Brain microvascular endothelial cell (primary cell): ENCODE results near the gene TMEM147.

Experiments
- DNase-seq: peaks from one replicate; pipeline ENCODE4 v3.0.0-alpha.2; 2020
- H3K27ac ChIP-seq: fragments of 250-450 bp; sonication (Bioruptor Pico); 2 replicates; pipeline ENCODE4 v1.5.1; 2020; ENCODE audit warnings: mild to moderate bottlenecking, moderate library complexity
- H3K27me3 ChIP-seq: fragments of 250-450 bp; sonication (Bioruptor Pico); replicated peaks from 2 replicates; pipeline ENCODE4 v1.5.1; 2020; ENCODE audit warnings: mild to moderate bottlenecking
- H3K36me3 ChIP-seq: fragments of 250-450 bp; sonication (Bioruptor Pico); replicated peaks from 2 replicates; pipeline ENCODE4 v1.5.1; 2020; ENCODE audit warnings: mild to moderate bottlenecking
- H3K4me3 ChIP-seq: 2 replicates; pipeline ENCODE4 v1.5.1; 2011; ENCODE audit warnings: low read depth, mild to moderate bottlenecking, control low read depth, low read length, moderate library complexity
- in situ Hi-C: cut with HindIII; loops from 2 replicates; pipeline ENCODE4 v1.10.0; 2017; ENCODE audit warnings: low sequenced_read_pairs, low pct_ligation_motif_present
- TF ChIP-seq, protein P1 (sequence below): IDR thresholded peaks from 2 replicates; pipeline ENCODE4 v1.5.1; 2011; ENCODE audit warnings: low read depth, mild to moderate bottlenecking, moderate library complexity, low read length, control low read depth, inconsistent platforms; ENCODE audit errors: missing control alignments

Gene TMEM147

DNA sequence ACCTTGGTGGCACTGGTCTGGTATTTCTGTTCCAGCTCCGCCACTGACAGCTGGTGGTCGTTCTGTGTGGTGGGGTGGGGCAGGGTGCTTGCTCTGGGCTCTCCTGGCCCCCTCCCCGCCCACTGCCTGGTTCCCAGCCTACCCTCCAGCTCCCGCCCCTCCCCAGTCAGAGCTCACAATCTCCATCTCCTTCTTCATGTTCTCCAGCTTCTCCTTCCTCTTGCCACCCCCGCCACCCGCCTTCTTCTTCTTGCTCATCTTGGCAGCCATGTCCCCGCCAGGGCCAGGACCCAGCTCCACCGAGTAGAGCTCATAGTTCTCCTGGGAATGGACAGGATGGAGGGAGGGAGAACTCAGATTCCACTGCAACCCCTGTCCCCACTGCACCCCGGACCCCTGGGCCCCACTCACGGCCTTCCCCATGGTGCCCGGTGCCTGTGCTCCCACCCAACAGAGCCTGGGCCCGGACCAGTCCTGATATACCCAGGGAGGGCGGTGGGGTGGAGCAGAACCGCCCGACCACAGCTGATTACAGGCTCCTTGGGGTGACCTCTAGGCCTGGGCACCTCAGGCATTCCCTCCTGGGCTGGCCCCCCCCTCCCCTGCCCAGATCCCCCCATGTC lies 17.9 kb downstream of the TMEM147 start, which contains the start of gene ATP4A:
TSS of gene ATP4A (minus strand) at position 452 of the 623 bp plus-strand sequence. CDS start at position 423, 29 bp downstream.
- no peak within 1 kb of the TSS for H3K27ac ChIP-seq
- H3K4me3 ChIP-seq = no peak within 1 kb of the TSS
- no peak for DNase-seq
- in situ Hi-C loops = no loop called here
- peaks cover 2% of the 10 kb centered on the region for H3K27me3 ChIP-seq
- no peaks in the 10 kb centered on the region for H3K36me3 ChIP-seq
- TF ChIP-seq, protein P1, sequence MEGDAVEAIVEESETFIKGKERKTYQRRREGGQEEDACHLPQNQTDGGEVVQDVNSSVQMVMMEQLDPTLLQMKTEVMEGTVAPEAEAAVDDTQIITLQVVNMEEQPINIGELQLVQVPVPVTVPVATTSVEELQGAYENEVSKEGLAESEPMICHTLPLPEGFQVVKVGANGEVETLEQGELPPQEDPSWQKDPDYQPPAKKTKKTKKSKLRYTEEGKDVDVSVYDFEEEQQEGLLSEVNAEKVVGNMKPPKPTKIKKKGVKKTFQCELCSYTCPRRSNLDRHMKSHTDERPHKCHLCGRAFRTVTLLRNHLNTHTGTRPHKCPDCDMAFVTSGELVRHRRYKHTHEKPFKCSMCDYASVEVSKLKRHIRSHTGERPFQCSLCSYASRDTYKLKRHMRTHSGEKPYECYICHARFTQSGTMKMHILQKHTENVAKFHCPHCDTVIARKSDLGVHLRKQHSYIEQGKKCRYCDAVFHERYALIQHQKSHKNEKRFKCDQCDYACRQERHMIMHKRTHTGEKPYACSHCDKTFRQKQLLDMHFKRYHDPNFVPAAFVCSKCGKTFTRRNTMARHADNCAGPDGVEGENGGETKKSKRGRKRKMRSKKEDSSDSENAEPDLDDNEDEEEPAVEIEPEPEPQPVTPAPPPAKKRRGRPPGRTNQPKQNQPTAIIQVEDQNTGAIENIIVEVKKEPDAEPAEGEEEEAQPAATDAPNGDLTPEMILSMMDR = no peak

GRCh38 chr19:35565016-35565856 lies 19.8 kb downstream of the TMEM147 start:
- Histone ChIP-seq H3K36me3 (no peaks in the 10 kb centered on the region), H3K27me3 (no peaks in the 10 kb centered on the region), H3K27ac (no peak overlapping the region), H3K4me3 (no peak overlapping the region)
- TF ChIP-seq, protein P1 = no peak
- in situ Hi-C loops = no loop called here
- DNase-seq = no peak

- in situ Hi-C loops = no loop called here
- H3K27me3 ChIP-seq = no peaks in the 10 kb centered on the region
- TF ChIP-seq, protein P1 = no peak
- no peak for DNase-seq
- H3K27ac ChIP-seq = no peak overlapping the region
- H3K36me3 ChIP-seq = no peaks in the 10 kb centered on the region
- H3K4me3 ChIP-seq = no peak overlapping the region
Measured at GRCh38 chr19:35566738-35567137, 21.3 kb downstream of the TMEM147 start.

- Histone ChIP-seq H3K27me3 (no peaks in the 10 kb centered on the region), H3K27ac (no peak overlapping the region), H3K4me3 (no peak overlapping the region), H3K36me3 (no peaks in the 10 kb centered on the region)
- TF ChIP-seq, protein P1 = no peak
- in situ Hi-C loops = no loop called here
- DNase-seq = no peak
Measured at GRCh38 chr19:35569281-35569781, 23.9 kb downstream of the TMEM147 start.

DNA sequence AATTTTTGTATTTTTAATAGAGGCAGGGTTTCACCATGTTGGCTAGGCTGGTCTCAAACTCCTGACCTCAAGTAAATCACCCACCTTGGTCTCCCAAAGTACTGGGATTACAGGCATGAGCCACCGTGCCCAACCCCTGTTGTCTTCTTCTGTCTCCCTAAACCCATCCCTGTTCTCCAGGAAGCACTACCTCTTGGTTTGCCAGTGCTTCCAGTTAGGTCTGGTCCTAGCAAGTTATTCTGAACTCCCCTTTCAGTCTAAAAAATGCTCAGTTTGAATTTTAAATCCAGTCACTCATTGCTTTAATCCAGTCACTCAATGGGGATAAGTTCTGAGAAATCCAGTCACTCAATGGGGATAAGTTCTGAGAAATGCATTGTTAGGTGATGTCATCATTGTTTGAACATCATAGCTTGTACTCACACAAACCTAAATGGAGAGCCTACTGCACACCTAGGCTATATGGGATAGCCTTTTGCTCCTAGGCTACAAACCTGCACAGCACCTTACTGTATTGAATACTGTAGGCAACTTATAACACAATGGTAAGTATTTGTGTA lies 26.1 kb downstream of the TMEM147 start:
- H3K36me3 ChIP-seq = no peaks in the 10 kb centered on the region
- TF ChIP-seq, protein P1 = no peak
- no peaks in the 10 kb centered on the region for H3K27me3 ChIP-seq
- no peak for DNase-seq
- no peak overlapping the region for H3K4me3 ChIP-seq
- H3K27ac ChIP-seq = no peak overlapping the region
- in situ Hi-C loops = no loop called here
